Left ventricle myocardium inferior (tissue), 1 donor: ENCODE data around the gene MINDY4B. TPM values are rescaled to one million over a fixed set of nuclear protein-coding genes. Genes with fewer than 3 reads are reported as not detected.

Experiments
- DNase-seq: peaks from one replicate; pipeline ENCODE4 v3.0.0-alpha.2; 2020
- H3K27ac ChIP-seq: fragments of 200-600 bp; replicated peaks from 2 replicates; pipeline ENCODE4 v1.8.0; 2021
- H3K27me3 ChIP-seq: fragments of 200-600 bp; 2 replicates; pipeline ENCODE4 v1.8.0; 2021; ENCODE audit warnings: low read depth
- H3K36me3 ChIP-seq: fragments of 200-600 bp; 2 replicates; pipeline ENCODE4 v1.8.0; 2021
- H3K4me1 ChIP-seq: fragments of 200-600 bp; 2 replicates; pipeline ENCODE4 v1.8.0; 2021
- H3K4me3 ChIP-seq: fragments of 200-600 bp; 2 replicates; pipeline ENCODE4 v1.8.0; 2021; ENCODE audit warnings: mild to moderate bottlenecking, moderate library complexity
- H3K9me3 ChIP-seq: fragments of 200-600 bp; replicated peaks from 2 replicates; pipeline ENCODE4 v1.8.0; 2021
- intact Hi-C: fragments of 100-400 bp; cut with micrococcal nuclease; formaldehyde crosslinking; loops from one replicate; pipeline ENCODE4 v1.11.0; 2022
- total RNA-seq: library from RNA; stranded (reverse); fragmentation: NEBNext Ultra II Directional; extraction: Animal tissue kit (Norgen Biotek cat#: 25700); gene quantifications from one replicate; pipeline ENCODE4 v1.2.1, GENCODE V29; 2021
- TF ChIP-seq, protein P1 (sequence below): fragments of 200-600 bp; IDR thresholded peaks from 2 replicates; pipeline ENCODE4 v1.8.0; 2021; ENCODE audit warnings: antibody characterized with exemption, mild to moderate bottlenecking, borderline replicate concordance
- donor health status: DM: no; HTN: yes; CAD: no; lungs with severe emphysema.

MINDY4B gene
- total RNA-seq, 1 donor from 2014 or later = 0.22 TPM

DNA sequence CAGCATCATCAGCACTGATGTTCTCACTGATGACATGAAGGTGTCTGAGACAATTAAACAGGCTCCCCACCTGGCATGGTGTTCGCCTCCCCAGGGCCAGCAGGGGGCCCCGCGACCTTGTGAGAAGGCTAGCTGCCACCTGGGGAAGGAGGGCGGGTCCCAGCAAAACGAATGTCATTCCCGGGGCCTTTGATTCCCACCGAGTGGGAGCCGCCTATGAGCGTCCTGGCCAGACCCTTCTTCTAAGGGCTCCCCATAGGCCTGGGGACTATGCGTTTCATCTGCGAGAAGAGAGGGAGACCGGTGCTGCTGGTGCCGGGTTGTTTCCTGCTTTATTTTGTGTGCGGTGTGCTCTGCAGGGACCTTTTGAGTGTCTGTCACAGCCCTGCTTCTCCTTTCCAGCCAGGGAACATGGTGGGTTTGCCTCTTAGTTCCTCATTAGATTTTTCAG is 20.5 kb upstream of the MINDY4B start:
- Histone ChIP-seq H3K27me3 (peaks cover 15% of the 10 kb centered on the region), H3K4me1 (no peaks in the 10 kb centered on the region), H3K4me3 (peak overlapping the region; percentile 22), H3K9me3 (no peaks in the 10 kb centered on the region), H3K27ac (no peak overlapping the region), H3K36me3 (no peaks in the 10 kb centered on the region)
- intact Hi-C loops = loop anchor here (10.0 kb wide), 1 partner anchor 219 kb away; no protein-coding TSS in a partner anchor
- TF ChIP-seq, protein P1, sequence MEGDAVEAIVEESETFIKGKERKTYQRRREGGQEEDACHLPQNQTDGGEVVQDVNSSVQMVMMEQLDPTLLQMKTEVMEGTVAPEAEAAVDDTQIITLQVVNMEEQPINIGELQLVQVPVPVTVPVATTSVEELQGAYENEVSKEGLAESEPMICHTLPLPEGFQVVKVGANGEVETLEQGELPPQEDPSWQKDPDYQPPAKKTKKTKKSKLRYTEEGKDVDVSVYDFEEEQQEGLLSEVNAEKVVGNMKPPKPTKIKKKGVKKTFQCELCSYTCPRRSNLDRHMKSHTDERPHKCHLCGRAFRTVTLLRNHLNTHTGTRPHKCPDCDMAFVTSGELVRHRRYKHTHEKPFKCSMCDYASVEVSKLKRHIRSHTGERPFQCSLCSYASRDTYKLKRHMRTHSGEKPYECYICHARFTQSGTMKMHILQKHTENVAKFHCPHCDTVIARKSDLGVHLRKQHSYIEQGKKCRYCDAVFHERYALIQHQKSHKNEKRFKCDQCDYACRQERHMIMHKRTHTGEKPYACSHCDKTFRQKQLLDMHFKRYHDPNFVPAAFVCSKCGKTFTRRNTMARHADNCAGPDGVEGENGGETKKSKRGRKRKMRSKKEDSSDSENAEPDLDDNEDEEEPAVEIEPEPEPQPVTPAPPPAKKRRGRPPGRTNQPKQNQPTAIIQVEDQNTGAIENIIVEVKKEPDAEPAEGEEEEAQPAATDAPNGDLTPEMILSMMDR = peak; percentile 57
- DNase-seq = peak; percentile 30

- intact Hi-C loops = loop anchor here (10.0 kb wide), 1 partner anchor 222 kb away; no protein-coding TSS in a partner anchor
- TF ChIP-seq, protein P1 = no peak
- no peak for DNase-seq
- Histone ChIP-seq H3K4me3 (no peak overlapping the region), H3K27ac (no peak overlapping the region), H3K27me3 (peaks cover 24% of the 10 kb centered on the region), H3K36me3 (no peaks in the 10 kb centered on the region), H3K9me3 (no peaks in the 10 kb centered on the region), H3K4me1 (no peaks in the 10 kb centered on the region)
Observed at GRCh38 chr3:150922611-150923010, 17.4 kb upstream of the MINDY4B start.

- Histone ChIP-seq H3K27ac (no peak overlapping the region), H3K4me1 (no peaks in the 10 kb centered on the region), H3K27me3 (peaks cover 24% of the 10 kb centered on the region), H3K9me3 (no peaks in the 10 kb centered on the region), H3K4me3 (no peak overlapping the region), H3K36me3 (no peaks in the 10 kb centered on the region)
- intact Hi-C loops = loop anchor here (10.0 kb wide), 1 partner anchor 224 kb away; no protein-coding TSS in a partner anchor
- TF ChIP-seq, protein P1 = no peak
- no peak for DNase-seq
Observed at GRCh38 chr3:150921209-150921608, 16.0 kb upstream of the MINDY4B start.

GRCh38 chr3:150920236-150920635 is 15.0 kb upstream of the MINDY4B start:
- no peak overlapping the region for H3K27ac ChIP-seq
- no peaks in the 10 kb centered on the region for H3K36me3 ChIP-seq
- TF ChIP-seq, protein P1 = no peak
- intact Hi-C loops = loop anchor here (10.0 kb wide), 1 partner anchor 225 kb away; no protein-coding TSS in a partner anchor
- H3K27me3 ChIP-seq = peaks cover 16% of the 10 kb centered on the region
- H3K4me1 ChIP-seq = no peaks in the 10 kb centered on the region
- no peak overlapping the region for H3K4me3 ChIP-seq
- H3K9me3 ChIP-seq = no peaks in the 10 kb centered on the region
- no peak for DNase-seq

- Histone ChIP-seq H3K4me1 (peaks cover 12% of the 10 kb centered on the region), H3K36me3 (no peaks in the 10 kb centered on the region), H3K4me3 (no peak overlapping the region), H3K9me3 (no peaks in the 10 kb centered on the region), H3K27ac (no peak overlapping the region), H3K27me3 (peaks cover 9% of the 10 kb centered on the region)
- intact Hi-C loops = no loop called here
- DNase-seq = no peak
- TF ChIP-seq, protein P1 = no peak
Observed at GRCh38 chr3:150917951-150918350, 12.7 kb upstream of the MINDY4B start.
